ENCODE results near the gene MAML3. TPM values are rescaled to one million over a fixed set of nuclear protein-coding genes. Genes with fewer than 3 reads are reported as not detected.
A peak's percentile ranks its signal among the peaks of the same experiment; 100 is the strongest.

Gene MAML3
- total RNA-seq, 1 experiment from 2014 or later, result 12.1 TPM

GRCh38 chr4:139690419-139690818 is 463.6 kb downstream of the MAML3 start:
- Mint-ChIP-seq H3K27me3 (ENCODE audit: insufficient read depth, unreplicated experiment) (no peaks in the 10 kb centered on the region), H3K27ac (ENCODE audit: unreplicated experiment) (no peak overlapping the region), H3K36me3 (ENCODE audit: insufficient read depth, unreplicated experiment) (peaks cover 46% of the 10 kb centered on the region), H3K4me1 (ENCODE audit: low read depth, unreplicated experiment) (peaks cover 46% of the 10 kb centered on the region), H3K9me3 (ENCODE audit: unreplicated experiment) (no peaks in the 10 kb centered on the region), H3K4me3 (ENCODE audit: unreplicated experiment) (no peak overlapping the region)
- BruUV-seq (replicated peaks), result no TSS peak
- TF ChIP-seq CTCF (IDR thresholded peaks at IDR 0.05; ENCODE audit: insufficient read depth in 1 of 2, low read depth in 1 of 2, low read length in 1 of 2, severe bottlenecking in 1 of 2, unreplicated experiment in 1 of 2), result no peak
- peaks cover 3% of the 10 kb centered on the region; the same call in 1 of the 2 replicates for H3K9me3 ChIP-seq
- H3K36me3 ChIP-seq (ENCODE audit: control insufficient read depth, insufficient read depth, low read length), result no peaks in the 10 kb centered on the region
- CTCF ChIA-PET, result interaction anchor here (1.2 kb wide), 1 partner anchor 33 kb away, joined by 5 read pairs; no protein-coding TSS in a partner anchor
- POLR2A ChIA-PET, result no interaction called here
- DNase-seq, result no peak
- H3K4me1 ChIP-seq, result peaks cover 93% of the 10 kb centered on the region
- intact Hi-C loops (cut with micrococcal nuclease; ENCODE audit: unreplicated experiment), result no loop called here
- no peak overlapping the region for H3K4me3 ChIP-seq (ENCODE audit: low read depth, low read length)
- H3K27me3 ChIP-seq (replicated peaks; ENCODE audit: control insufficient read depth, insufficient read depth, low read length), result no peaks in the 10 kb centered on the region

GRCh38 chr4:139689093-139689722 is 464.8 kb downstream of the MAML3 start:
- Mint-ChIP-seq H3K27me3 (ENCODE audit: insufficient read depth, unreplicated experiment) (no peaks in the 10 kb centered on the region), H3K4me1 (ENCODE audit: low read depth, unreplicated experiment) (peaks cover 52% of the 10 kb centered on the region), H3K9me3 (ENCODE audit: unreplicated experiment) (no peaks in the 10 kb centered on the region), H3K27ac (ENCODE audit: unreplicated experiment) (peak overlapping the region; percentile 58), H3K36me3 (ENCODE audit: insufficient read depth, unreplicated experiment) (peaks cover 51% of the 10 kb centered on the region), H3K4me3 (ENCODE audit: unreplicated experiment) (peak overlapping the region; percentile 14)
- H3K9me3 ChIP-seq, result peaks cover 7% of the 10 kb centered on the region; the same call in 1 of the 2 replicates
- no peaks in the 10 kb centered on the region for H3K36me3 ChIP-seq (ENCODE audit: control insufficient read depth, insufficient read depth, low read length)
- H3K4me1 ChIP-seq, result peaks cover 94% of the 10 kb centered on the region
- H3K4me3 ChIP-seq (ENCODE audit: low read depth, low read length), result no peak overlapping the region
- BruUV-seq (replicated peaks), result no TSS peak
- TF ChIP-seq CTCF (IDR thresholded peaks at IDR 0.05; ENCODE audit: insufficient read depth in 1 of 2, low read depth in 1 of 2, low read length in 1 of 2, severe bottlenecking in 1 of 2, unreplicated experiment in 1 of 2), result no peak
- POLR2A ChIA-PET, result interaction anchor here (0.6 to 0.7 kb wide), 2 partner anchors 351 to 1595 kb away, joined by 3 to 4 read pairs; no protein-coding TSS in a partner anchor
- CTCF ChIA-PET, result interaction anchor here (0.7 to 1.1 kb wide), 3 partner anchors 13 to 62 kb away, joined by 3 to 8 read pairs (median 3); no protein-coding TSS in a partner anchor
- no peaks in the 10 kb centered on the region for H3K27me3 ChIP-seq (replicated peaks; ENCODE audit: control insufficient read depth, insufficient read depth, low read length)
- DNase-seq, result peak in 1 of 2 experiments; percentile 57
- intact Hi-C loops (cut with micrococcal nuclease; ENCODE audit: unreplicated experiment), result no loop called here

- CTCF ChIA-PET, result no interaction called here
- H3K4me1 Mint-ChIP-seq (ENCODE audit: low read depth, unreplicated experiment), result peaks cover 62% of the 10 kb centered on the region
- POLR2A ChIA-PET, result no interaction called here
- peak overlapping the region; percentile 81 for H3K27ac Mint-ChIP-seq (ENCODE audit: unreplicated experiment)
- peaks cover 82% of the 10 kb centered on the region for H3K4me1 ChIP-seq
- H3K9me3 Mint-ChIP-seq (ENCODE audit: unreplicated experiment), result no peaks in the 10 kb centered on the region
- no peaks in the 10 kb centered on the region for H3K27me3 ChIP-seq (replicated peaks; ENCODE audit: control insufficient read depth, insufficient read depth, low read length)
- no peak for DNase-seq
- no peak for TF ChIP-seq CTCF (IDR thresholded peaks at IDR 0.05; ENCODE audit: insufficient read depth in 1 of 2, low read depth in 1 of 2, low read length in 1 of 2, severe bottlenecking in 1 of 2, unreplicated experiment in 1 of 2)
- H3K36me3 Mint-ChIP-seq (ENCODE audit: insufficient read depth, unreplicated experiment), result peaks cover 56% of the 10 kb centered on the region
- no TSS peak for BruUV-seq (replicated peaks)
- no peak overlapping the region for H3K4me3 Mint-ChIP-seq (ENCODE audit: unreplicated experiment)
- no peaks in the 10 kb centered on the region for H3K27me3 Mint-ChIP-seq (ENCODE audit: insufficient read depth, unreplicated experiment)
- H3K4me3 ChIP-seq (ENCODE audit: low read depth, low read length), result no peak overlapping the region
- peaks cover 1% of the 10 kb centered on the region; the same call in 1 of the 2 replicates for H3K36me3 ChIP-seq (ENCODE audit: control insufficient read depth, insufficient read depth, low read length)
- intact Hi-C loops (cut with micrococcal nuclease; ENCODE audit: unreplicated experiment), result loop anchor here (1.0 to 2.0 kb wide), 3 partner anchors 10 to 22 kb away; partner anchors contain the start of gene MGST2
- H3K9me3 ChIP-seq, result peaks cover 7% of the 10 kb centered on the region; the same call in 1 of the 2 replicates
Measured at GRCh38 chr4:139686988-139687387, 467.0 kb downstream of the MAML3 start.

All from Caco-2 (cell line).